AG20443 (cell line): ENCODE results near the gene MPV17L2.

Experiments used
- DNase-seq: peaks from one replicate; pipeline ENCODE4 v3.0.0; 2012; ENCODE audit warnings: low spot score, mixed read lengths

Gene MPV17L2

GRCh38 chr19:18218600-18218999 is 25.6 kb downstream of the MPV17L2 start:
- no peak for DNase-seq

- no peak for DNase-seq
These were observed 27.1 kb downstream of the MPV17L2 start for GRCh38 chr19:18219911-18220631.

- no peak for DNase-seq
These were observed 27.7 kb downstream of the MPV17L2 start for GRCh38 chr19:18220632-18221275.

GRCh38 chr19:18221815-18222725 is 29.1 kb downstream of the MPV17L2 start:
- no peak for DNase-seq

- no peak for DNase-seq
These were observed 31.0 kb downstream of the MPV17L2 start for GRCh38 chr19:18223860-18224524.

- DNase-seq, result peak; percentile 99
These were observed 31.7 kb downstream of the MPV17L2 start for GRCh38 chr19:18224525-18225354.

GRCh38 chr19:18225355-18225701 is 32.3 kb downstream of the MPV17L2 start:
- DNase-seq, result no peak

GRCh38 chr19:18225702-18226468 is 32.9 kb downstream of the MPV17L2 start, which contains the start of gene PDE4C:
TSS of gene PDE4C (minus strand) at chr19:18226438. CDS start at chr19:18226415, 23 bp downstream.
- DNase-seq, result no peak

- DNase-seq, result no peak
These were observed 34.1 kb downstream of the MPV17L2 start for GRCh38 chr19:18226956-18227780.

- DNase-seq, result no peak
These were observed 34.8 kb downstream of the MPV17L2 start for GRCh38 chr19:18227781-18228271.

GRCh38 chr19:18229474-18229873 is 36.5 kb downstream of the MPV17L2 start:
- DNase-seq, result no peak

- DNase-seq, result no peak
These were observed 36.9 kb downstream of the MPV17L2 start for GRCh38 chr19:18229915-18230314.

- no peak for DNase-seq
These were observed 38.1 kb downstream of the MPV17L2 start for GRCh38 chr19:18230941-18231734.

GRCh38 chr19:18231775-18232174 is 38.8 kb downstream of the MPV17L2 start:
- no peak for DNase-seq

GRCh38 chr19:18232540-18233223 is 39.7 kb downstream of the MPV17L2 start:
- no peak for DNase-seq

- DNase-seq, result peak; percentile 77
These were observed 40.3 kb downstream of the MPV17L2 start for GRCh38 chr19:18233224-18233825.

- no peak for DNase-seq
These were observed 41.2 kb downstream of the MPV17L2 start for GRCh38 chr19:18234194-18234593.
